D721Med (cell line): ENCODE measurements around the gene CBX3.
"Not testable (repeated sequence)": the region's sequence is repeated elsewhere in the genome, so short reads cannot be mapped to it uniquely, and the experiment has no call there.

Experiments
- DNase-seq: peaks from one replicate; pipeline ENCODE4 v3.0.0; 2011; ENCODE audit warnings: low spot score; ENCODE audit not compliant: insufficient read length
- FAIRE-seq: peaks from 2 replicates; lab custom pipeline; 2011; peaks lifted over from hg19 to GRCh38; lab: Jason Lieb, UNC
- CTCF ChIP-seq: IDR thresholded peaks from 2 replicates; pipeline ENCODE4 v1.5.1; 2012; ENCODE audit warnings: mild to moderate bottlenecking, control low read depth; ENCODE audit not compliant: insufficient read depth; ENCODE audit errors: missing control alignments

CBX3 gene

GRCh38 chr7:26201247-26202018, at the start of gene CBX3:
Gene CBX3 (plus strand): TSS chr7:26201745. CDS start chr7:26202999, 1,254 bp downstream.
- no peak for TF ChIP-seq CTCF
- peak; percentile 35 for DNase-seq
- FAIRE-seq: no peak

GRCh38 chr7:26151953-26152781, 49.4 kb upstream of the CBX3 start, which contains the start of gene NFE2L3:
Gene NFE2L3 (plus strand): TSS chr7:26152198. CDS start chr7:26152499, 301 bp downstream.
- peak; percentile 3 for TF ChIP-seq CTCF
- FAIRE-seq (no peak), DNase-seq (peak; percentile 55)

GRCh38 chr7:26152782-26153240, 48.7 kb upstream of the CBX3 start:
- not testable (repeated sequence) for DNase-seq, FAIRE-seq

- TF ChIP-seq CTCF: no peak
- FAIRE-seq: no peak
- DNase-seq: no peak
These were observed 48.2 kb upstream of the CBX3 start for GRCh38 chr7:26153241-26153822.

- no peak for DNase-seq
- TF ChIP-seq CTCF: no peak
- no peak for FAIRE-seq
These were observed 47.4 kb upstream of the CBX3 start for GRCh38 chr7:26153823-26154783.

GRCh38 chr7:26155531-26156375, 45.8 kb upstream of the CBX3 start:
- FAIRE-seq (no peak), DNase-seq (no peak)
- no peak for TF ChIP-seq CTCF
